Activated naive CD4-positive, alpha-beta T cell treated with anti-CD3 and anti-CD28 coated beads, Interleukin-2, amount 10 ng/mL, durations not matched to agents 7 days and 5 days (primary cell): Measurements from ENCODE around the gene SLC2A11.
A peak's percentile ranks its signal among the peaks of the same experiment; 100 is the strongest.
"Not testable (repeated sequence)": the region's sequence is repeated elsewhere in the genome, so short reads cannot be mapped to it uniquely, and the experiment has no call there.

Experiments
- CTCF ChIA-PET: fragments of 350-600 bp; sonication (Branson Sonifier 250); formaldehyde crosslinking; loops from one replicate; lab custom pipeline; 2021; ENCODE audit warnings: antibody characterized with exemption; lab: Charles Lee
- DNase-seq: peaks from one replicate; pipeline ENCODE4 v3.0.0-alpha.2; 2020
- H3K27ac Mint-ChIP-seq: one replicate; pipeline ENCODE4 v1.8.0; 2021; ENCODE audit warnings: mild to moderate bottlenecking, moderate library complexity, mixed read lengths
- H3K27me3 Mint-ChIP-seq: one replicate; pipeline ENCODE4 v1.8.0; 2021; ENCODE audit warnings: mild to moderate bottlenecking, mixed read lengths
- H3K36me3 Mint-ChIP-seq: one replicate; pipeline ENCODE4 v1.8.0; 2021; ENCODE audit warnings: mixed read lengths
- H3K4me1 Mint-ChIP-seq: one replicate; pipeline ENCODE4 v1.8.0; 2021; ENCODE audit warnings: mixed read lengths
- H3K4me3 Mint-ChIP-seq: one replicate; pipeline ENCODE4 v1.8.0; 2021; ENCODE audit warnings: mild to moderate bottlenecking, moderate library complexity, mixed read lengths
- H3K9me3 Mint-ChIP-seq: one replicate; pipeline ENCODE4 v1.8.0; 2021; ENCODE audit warnings: mixed read lengths

Gene SLC2A11

GRCh38 chr22:23847991-23848864 is 9.4 kb upstream of the SLC2A11 start:
- H3K36me3 Mint-ChIP-seq, result no peaks in the 10 kb centered on the region
- DNase-seq, result no peak
- H3K4me1 Mint-ChIP-seq, result peaks cover 5% of the 10 kb centered on the region
- no peaks in the 10 kb centered on the region for H3K9me3 Mint-ChIP-seq
- peaks cover 40% of the 10 kb centered on the region for H3K27me3 Mint-ChIP-seq
- CTCF ChIA-PET, result interaction anchor here (0.9 to 2.0 kb wide), 3 partner anchors 19 to 721 kb away, joined by 3 to 8 read pairs (median 3); partner anchors contain the start of gene CHCHD10
- no peak overlapping the region for H3K4me3 Mint-ChIP-seq
- H3K27ac Mint-ChIP-seq, result no peak overlapping the region

DNA sequence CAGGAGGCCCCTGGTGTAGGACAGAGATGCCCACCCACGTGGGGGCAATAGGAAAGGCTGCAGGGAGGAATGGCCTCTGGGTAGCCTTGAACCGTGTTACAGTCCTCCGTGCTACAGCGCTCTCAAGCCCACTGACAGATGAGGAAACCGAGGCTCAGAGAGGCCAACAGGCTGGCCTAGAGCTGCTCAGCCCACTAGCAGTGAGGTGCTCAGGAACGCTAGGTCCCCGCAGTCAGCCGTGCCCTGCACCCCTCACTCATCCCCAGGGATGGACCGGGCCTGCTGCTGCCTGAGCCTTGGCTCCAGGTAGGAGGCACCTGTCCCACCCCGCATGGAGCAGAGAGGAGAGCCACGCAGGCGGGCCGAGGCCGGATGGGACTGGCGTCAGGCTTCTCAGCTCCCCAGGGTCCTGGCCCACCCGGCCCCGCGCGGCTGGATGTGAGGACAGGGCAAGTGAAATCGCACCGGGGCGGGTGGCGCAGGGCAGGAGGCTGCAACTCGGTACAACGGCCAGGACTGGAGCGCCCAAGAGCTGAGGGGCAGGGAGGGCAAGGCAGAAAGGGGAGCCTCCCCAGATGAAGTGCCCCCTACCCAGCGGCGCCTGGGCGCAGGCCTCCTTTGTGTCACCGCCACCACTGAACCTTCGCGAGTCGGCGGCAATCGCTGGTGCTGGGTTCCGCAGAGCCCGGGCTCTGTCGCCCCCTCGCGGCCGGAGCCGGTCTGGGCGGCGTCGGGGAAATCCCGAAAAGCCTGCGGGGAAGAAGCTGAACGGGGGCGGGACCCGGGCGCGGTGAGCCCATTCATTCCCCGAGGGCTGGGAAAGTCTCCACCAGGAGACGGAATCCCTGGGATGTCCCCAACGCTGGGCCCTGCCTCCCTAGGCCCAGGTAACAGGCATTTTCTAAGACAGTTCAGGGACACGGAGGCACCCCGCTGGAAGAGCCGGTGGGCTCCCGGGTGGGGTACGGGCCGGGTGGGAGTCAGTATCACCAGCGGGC is 8.4 kb upstream of the SLC2A11 start:
- peaks cover 40% of the 10 kb centered on the region for H3K27me3 Mint-ChIP-seq
- CTCF ChIA-PET, result interaction anchor here (0.6 to 2.0 kb wide), 18 partner anchors 8 to 307 kb away, joined by 3 to 8 read pairs (median 4); partner anchors contain the start of genes CHCHD10, DERL3, MIF and SLC2A11
- H3K4me3 Mint-ChIP-seq, result no peak overlapping the region
- no peaks in the 10 kb centered on the region for H3K36me3 Mint-ChIP-seq
- H3K4me1 Mint-ChIP-seq, result peaks cover 5% of the 10 kb centered on the region
- DNase-seq, result peak; percentile 88
- no peak overlapping the region for H3K27ac Mint-ChIP-seq
- no peaks in the 10 kb centered on the region for H3K9me3 Mint-ChIP-seq

DNA sequence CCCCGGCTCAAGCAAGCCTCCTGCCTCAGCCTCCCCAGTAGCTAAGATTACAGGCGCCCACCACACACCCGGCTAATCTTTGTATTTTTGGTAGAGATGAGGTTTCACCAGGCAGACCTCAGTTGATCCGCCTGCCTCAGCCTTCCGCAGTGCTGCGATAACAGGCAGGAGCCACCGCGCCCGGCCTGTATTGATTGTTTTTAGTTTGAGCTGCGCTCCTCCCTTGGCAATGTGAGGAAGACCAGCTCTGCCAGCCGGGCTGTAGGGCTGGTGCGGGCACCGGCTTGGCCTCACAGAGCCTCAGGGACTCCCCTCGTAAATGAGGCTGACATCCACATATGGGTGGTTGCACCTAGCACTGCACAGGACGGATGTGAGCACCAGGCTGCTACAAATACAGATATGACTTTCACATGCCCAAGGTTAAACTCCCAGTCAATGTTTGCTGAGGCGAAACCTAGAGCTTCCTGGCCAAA is 7.5 kb upstream of the SLC2A11 start:
- Mint-ChIP-seq H3K27ac (no peak overlapping the region), H3K9me3 (no peaks in the 10 kb centered on the region)

GRCh38 chr22:23856721-23857605 is 712 bp upstream of the SLC2A11 start:
- no peaks in the 10 kb centered on the region for H3K36me3 Mint-ChIP-seq
- CTCF ChIA-PET, result interaction anchor here (0.6 to 3.1 kb wide), 4 partner anchors 7 to 331 kb away, joined by 3 to 28 read pairs (median 4); partner anchors contain the start of gene MIF
- peaks cover 27% of the 10 kb centered on the region for H3K27me3 Mint-ChIP-seq
- no peak for DNase-seq
- H3K4me1 Mint-ChIP-seq, result peaks cover 27% of the 10 kb centered on the region
- H3K27ac Mint-ChIP-seq, result peak overlapping the region; percentile 90
- H3K4me3 Mint-ChIP-seq, result peak overlapping the region; percentile 88
- no peaks in the 10 kb centered on the region for H3K9me3 Mint-ChIP-seq

More for the DNA sequence above, 7.5 kb upstream of the SLC2A11 start:
- H3K4me1 Mint-ChIP-seq, result peaks cover 5% of the 10 kb centered on the region
- no peak overlapping the region for H3K4me3 Mint-ChIP-seq
- CTCF ChIA-PET, result interaction anchor here (0.6 to 2.0 kb wide), 18 partner anchors 7 to 308 kb away, joined by 3 to 8 read pairs (median 4); partner anchors contain the start of genes CHCHD10, DERL3, MIF and SLC2A11
- DNase-seq, result no peak
- no peaks in the 10 kb centered on the region for H3K36me3 Mint-ChIP-seq
- H3K27me3 Mint-ChIP-seq, result peaks cover 40% of the 10 kb centered on the region

DNA sequence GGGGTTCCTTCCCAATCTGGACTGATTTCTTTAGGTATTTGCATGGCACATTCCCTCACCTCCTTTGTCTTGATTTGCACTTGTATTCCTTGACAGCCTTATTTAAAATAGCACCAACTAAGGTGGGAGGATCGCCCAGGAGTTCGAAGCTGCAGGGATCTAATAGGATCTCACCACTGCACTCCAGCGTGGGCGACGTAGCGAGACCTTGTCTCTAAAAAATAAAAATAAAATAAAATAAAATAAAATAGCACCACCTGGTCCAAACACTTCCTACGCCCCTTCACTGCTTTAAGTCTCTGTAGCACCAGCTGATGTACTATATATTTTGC is 775 bp downstream of the SLC2A11 start:
- CTCF ChIA-PET, result interaction anchor here (0.9 to 3.1 kb wide), 5 partner anchors 9 to 97 kb away, joined by 3 to 28 read pairs (median 4); partner anchors contain the start of gene MIF
- peaks cover 31% of the 10 kb centered on the region for H3K4me1 Mint-ChIP-seq
- no peaks in the 10 kb centered on the region for H3K36me3 Mint-ChIP-seq
- peaks cover 19% of the 10 kb centered on the region for H3K27me3 Mint-ChIP-seq
- no peak for DNase-seq
- peak overlapping the region; percentile 88 for H3K4me3 Mint-ChIP-seq
- peak overlapping the region; percentile 90 for H3K27ac Mint-ChIP-seq
- no peaks in the 10 kb centered on the region for H3K9me3 Mint-ChIP-seq

DNA sequence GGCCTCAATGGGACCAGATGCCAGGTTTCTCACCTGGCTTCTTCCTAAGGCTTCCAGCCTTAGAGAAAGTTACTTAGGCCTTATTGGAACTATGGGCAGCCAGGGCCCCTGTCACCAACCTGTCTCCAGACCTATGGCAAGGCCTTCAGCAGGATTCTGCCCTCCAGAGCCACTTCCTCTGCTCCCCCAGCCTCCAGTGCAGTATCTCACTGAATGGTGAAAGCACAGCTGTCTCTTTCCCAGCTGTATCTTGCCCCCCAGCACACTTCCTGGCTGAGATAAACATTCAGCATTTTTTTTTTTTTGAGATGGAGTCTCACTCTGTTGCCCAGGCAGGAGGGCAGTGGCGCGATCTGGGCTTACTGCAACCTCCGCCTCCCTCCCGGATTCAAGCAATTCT is 1.5 kb downstream of the SLC2A11 start:
- no peak for DNase-seq
- no peaks in the 10 kb centered on the region for H3K9me3 Mint-ChIP-seq
- H3K36me3 Mint-ChIP-seq, result no peaks in the 10 kb centered on the region
- CTCF ChIA-PET, result interaction anchor here (0.9 to 3.1 kb wide), 4 partner anchors 9 to 97 kb away, joined by 3 to 28 read pairs (median 5); partner anchors contain the start of gene MIF
- peaks cover 31% of the 10 kb centered on the region for H3K4me1 Mint-ChIP-seq
- H3K27me3 Mint-ChIP-seq, result peaks cover 19% of the 10 kb centered on the region
- peak overlapping the region; percentile 88 for H3K4me3 Mint-ChIP-seq
- H3K27ac Mint-ChIP-seq, result no peak overlapping the region

DNA sequence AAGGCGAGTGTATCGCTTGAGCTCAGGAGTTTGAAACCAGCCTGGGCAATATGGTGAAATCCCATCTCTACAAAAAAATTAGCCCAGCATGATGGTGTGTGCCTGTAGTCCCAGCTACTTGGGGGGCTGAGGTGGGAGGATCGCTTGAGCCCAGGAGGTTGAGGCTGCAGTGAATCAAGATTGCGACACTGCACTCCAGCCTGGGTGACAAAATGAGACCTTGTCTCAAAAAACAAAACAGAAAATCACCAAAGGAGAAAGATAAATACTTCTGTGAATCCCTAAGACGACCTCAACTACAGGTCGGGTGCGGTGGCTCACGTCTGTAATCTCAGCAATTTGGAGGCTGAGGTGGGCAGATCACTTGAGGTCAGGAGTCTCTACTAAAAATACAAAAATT is 2.5 kb downstream of the SLC2A11 start:
- H3K36me3 Mint-ChIP-seq, DNase-seq, H3K4me3 Mint-ChIP-seq, H3K9me3 Mint-ChIP-seq, H3K27ac Mint-ChIP-seq: not testable (repeated sequence)
- peaks cover 19% of the 10 kb centered on the region for H3K27me3 Mint-ChIP-seq
- H3K4me1 Mint-ChIP-seq, result peaks cover 31% of the 10 kb centered on the region
- CTCF ChIA-PET, result interaction anchor here (0.6 to 3.1 kb wide), 4 partner anchors 8 to 90 kb away, joined by 3 to 28 read pairs (median 3); partner anchors contain the start of gene MIF

GRCh38 chr22:23862103-23862502 is 4.4 kb downstream of the SLC2A11 start:
- DNase-seq, result peak; percentile 72
- Mint-ChIP-seq H3K4me1 (peaks cover 24% of the 10 kb centered on the region), H3K27ac (no peak overlapping the region), H3K9me3 (no peaks in the 10 kb centered on the region), H3K27me3 (peaks cover 12% of the 10 kb centered on the region), H3K36me3 (no peaks in the 10 kb centered on the region), H3K4me3 (no peak overlapping the region)
- CTCF ChIA-PET, result interaction anchor here (1.1 to 2.2 kb wide), 2 partner anchors 11 to 31 kb away, joined by 3 to 13 read pairs; partner anchors contain the start of gene MIF

- not testable (repeated sequence) for H3K4me1 Mint-ChIP-seq
These were observed 7.0 kb downstream of the SLC2A11 start for GRCh38 chr22:23864499-23865154.

GRCh38 chr22:23868580-23868979 is 10.9 kb downstream of the SLC2A11 start:
- peaks cover 1% of the 10 kb centered on the region for H3K36me3 Mint-ChIP-seq
- H3K4me3 Mint-ChIP-seq, result no peak overlapping the region
- no peaks in the 10 kb centered on the region for H3K27me3 Mint-ChIP-seq
- H3K9me3 Mint-ChIP-seq, result no peaks in the 10 kb centered on the region
- CTCF ChIA-PET, result no interaction called here
- no peaks in the 10 kb centered on the region for H3K4me1 Mint-ChIP-seq
- no peak for DNase-seq
- H3K27ac Mint-ChIP-seq, result no peak overlapping the region

More at GRCh38 chr22:23864499-23865154, 7.0 kb downstream of the SLC2A11 start:
- DNase-seq, CTCF ChIA-PET, H3K9me3 Mint-ChIP-seq, H3K27ac Mint-ChIP-seq, H3K27me3 Mint-ChIP-seq, H3K36me3 Mint-ChIP-seq, H3K4me3 Mint-ChIP-seq: not testable (repeated sequence)

DNA sequence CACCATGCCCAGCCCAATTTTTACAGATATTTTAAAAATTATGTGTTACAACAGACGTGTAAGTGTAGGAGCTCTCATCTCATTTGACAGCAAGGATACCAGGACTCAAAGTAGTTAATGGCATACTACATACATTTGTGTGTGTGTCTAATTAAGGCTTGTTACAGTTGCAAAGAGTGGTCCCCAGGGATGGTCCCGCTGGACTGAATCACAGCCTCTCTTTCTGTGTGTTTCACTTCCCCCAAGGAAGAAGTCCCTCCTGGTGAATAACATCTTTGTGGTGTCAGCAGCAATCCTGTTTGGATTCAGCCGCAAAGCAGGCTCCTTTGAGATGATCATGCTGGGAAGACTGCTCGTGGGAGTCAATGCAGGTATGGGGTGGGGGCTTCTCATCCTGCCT is 17.2 kb downstream of the SLC2A11 start:
- CTCF ChIA-PET, result interaction anchor here (1.1 kb wide), 1 partner anchor 11 kb away, joined by 5 read pairs; no protein-coding TSS in a partner anchor
- Mint-ChIP-seq H3K4me1 (no peaks in the 10 kb centered on the region), H3K36me3 (peaks cover 1% of the 10 kb centered on the region), H3K9me3 (no peaks in the 10 kb centered on the region), H3K27ac (no peak overlapping the region), H3K27me3 (no peaks in the 10 kb centered on the region), H3K4me3 (no peak overlapping the region)
- DNase-seq, result no peak

DNA sequence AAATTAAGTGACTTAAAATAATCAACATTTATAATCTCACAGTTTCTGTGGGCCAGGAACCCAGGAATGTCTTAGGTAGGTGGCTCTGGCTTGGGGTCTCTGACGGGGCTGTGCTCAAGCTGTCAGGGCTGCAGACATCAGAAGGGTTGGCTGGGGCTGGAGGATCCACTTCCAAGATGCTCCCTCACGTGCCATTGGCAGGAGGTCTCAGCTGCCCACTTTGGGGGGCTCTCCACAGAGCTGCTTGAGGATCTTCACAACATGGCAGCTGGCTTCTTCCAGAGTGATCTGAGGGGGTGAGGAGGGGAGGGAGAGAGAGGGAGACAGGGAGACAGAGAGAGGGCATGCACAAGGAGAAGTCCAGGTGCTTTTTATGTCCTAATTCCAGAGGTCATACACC is 18.1 kb downstream of the SLC2A11 start:
- H3K4me1 Mint-ChIP-seq, result no peaks in the 10 kb centered on the region
- H3K27me3 Mint-ChIP-seq, result no peaks in the 10 kb centered on the region
- no peaks in the 10 kb centered on the region for H3K9me3 Mint-ChIP-seq
- CTCF ChIA-PET, result no interaction called here
- DNase-seq, result no peak
- H3K36me3 Mint-ChIP-seq, result no peaks in the 10 kb centered on the region
- H3K27ac Mint-ChIP-seq, result no peak overlapping the region
- no peak overlapping the region for H3K4me3 Mint-ChIP-seq
